Activated T-helper 2 cell treated with anti-CD3 and anti-CD28 coated beads, Interferon-gamma antibody, Interleukin-2, Interleukin-4, amounts not matched to agents 10 μg/mL and 5 μg/mL and 100 μg/mL, durations not matched to agents 14 hours and 24 hours and 36 hours (primary cell): Measurements from ENCODE around the gene RHOD. TPM values are rescaled to one million over a fixed set of nuclear protein-coding genes. Genes with fewer than 3 reads are reported as not detected.

Source experiments
- DNase-seq: peaks from one replicate; pipeline ENCODE4 v3.0.0; 2021; ENCODE audit warnings: low spot score
- H3K27ac Mint-ChIP-seq: one replicate; pipeline ENCODE4 v1.8.0; 2021; ENCODE audit warnings: mixed read lengths
- H3K27me3 Mint-ChIP-seq: one replicate; pipeline ENCODE4 v1.8.0; 2021; ENCODE audit warnings: low read depth, mixed read lengths
- H3K36me3 Mint-ChIP-seq: one replicate; pipeline ENCODE4 v1.8.0; 2021; ENCODE audit warnings: low read depth, mixed read lengths
- H3K4me1 Mint-ChIP-seq: one replicate; pipeline ENCODE4 v1.8.0; 2021; ENCODE audit warnings: low read depth, mixed read lengths
- H3K4me3 Mint-ChIP-seq: one replicate; pipeline ENCODE4 v1.8.0; 2021; ENCODE audit warnings: low read depth, mild to moderate bottlenecking, moderate library complexity, mixed read lengths
- H3K9me3 Mint-ChIP-seq: one replicate; pipeline ENCODE4 v1.8.0; 2021; ENCODE audit warnings: mixed read lengths
- intact Hi-C: fragments of 100-400 bp; cut with micrococcal nuclease; formaldehyde crosslinking; loops from one replicate; pipeline ENCODE4 v1.15.1; 2023
- total RNA-seq: library from RNA; stranded (reverse); gene quantifications from 2 replicates; pipeline ENCODE4 v1.2.3, GENCODE V29; 2022

RHOD gene
- 0.30 and 0.39 TPM in 2 replicates for total RNA-seq

- Mint-ChIP-seq H3K27me3 (peaks cover 10% of the 10 kb centered on the region), H3K36me3 (no peaks in the 10 kb centered on the region), H3K4me1 (peaks cover 11% of the 10 kb centered on the region), H3K4me3 (peak within 1 kb of the TSS; percentile 68), H3K27ac (no peak within 1 kb of the TSS), H3K9me3 (no peaks in the 10 kb centered on the region)
- intact Hi-C loops: no loop called here
- peak; percentile 12 for DNase-seq
Observed at GRCh38 chr11:67056267-67057204, at the start of gene RHOD. TSS of gene RHOD (plus strand) at chr11:67056847. CDS start at chr11:67056903, 56 bp downstream.

GRCh38 chr11:67007126-67007525 is 49.5 kb upstream of the RHOD start:
- Mint-ChIP-seq H3K4me1 (peaks cover 4% of the 10 kb centered on the region), H3K4me3 (no peak overlapping the region), H3K27me3 (no peaks in the 10 kb centered on the region), H3K36me3 (no peaks in the 10 kb centered on the region), H3K9me3 (no peaks in the 10 kb centered on the region), H3K27ac (no peak overlapping the region)
- no peak for DNase-seq
- intact Hi-C loops: no loop called here

GRCh38 chr11:67010296-67010905 is 46.2 kb upstream of the RHOD start:
- no peak for DNase-seq
- H3K9me3 Mint-ChIP-seq: no peaks in the 10 kb centered on the region
- H3K36me3 Mint-ChIP-seq: no peaks in the 10 kb centered on the region
- H3K4me3 Mint-ChIP-seq: no peak overlapping the region
- H3K27ac Mint-ChIP-seq: no peak overlapping the region
- intact Hi-C loops: no loop called here
- peaks cover 4% of the 10 kb centered on the region for H3K4me1 Mint-ChIP-seq
- H3K27me3 Mint-ChIP-seq: peaks cover 3% of the 10 kb centered on the region

GRCh38 chr11:67013511-67014045 is 43.1 kb upstream of the RHOD start:
- no peak for DNase-seq
- no peaks in the 10 kb centered on the region for H3K4me1 Mint-ChIP-seq
- intact Hi-C loops: no loop called here
- no peak overlapping the region for H3K27ac Mint-ChIP-seq
- H3K4me3 Mint-ChIP-seq: no peak overlapping the region
- no peaks in the 10 kb centered on the region for H3K36me3 Mint-ChIP-seq
- no peaks in the 10 kb centered on the region for H3K9me3 Mint-ChIP-seq
- peaks cover 7% of the 10 kb centered on the region for H3K27me3 Mint-ChIP-seq

- no peak for DNase-seq
- no peaks in the 10 kb centered on the region for H3K9me3 Mint-ChIP-seq
- H3K27me3 Mint-ChIP-seq: peaks cover 8% of the 10 kb centered on the region
- no peaks in the 10 kb centered on the region for H3K4me1 Mint-ChIP-seq
- no peaks in the 10 kb centered on the region for H3K36me3 Mint-ChIP-seq
- intact Hi-C loops: no loop called here
- no peak overlapping the region for H3K27ac Mint-ChIP-seq
- no peak overlapping the region for H3K4me3 Mint-ChIP-seq
Observed at GRCh38 chr11:67014343-67014742, 42.3 kb upstream of the RHOD start.

GRCh38 chr11:67015048-67015447 is 41.6 kb upstream of the RHOD start:
- H3K4me1 Mint-ChIP-seq: no peaks in the 10 kb centered on the region
- H3K9me3 Mint-ChIP-seq: no peaks in the 10 kb centered on the region
- H3K27me3 Mint-ChIP-seq: peaks cover 11% of the 10 kb centered on the region
- H3K4me3 Mint-ChIP-seq: no peak overlapping the region
- DNase-seq: no peak
- no peak overlapping the region for H3K27ac Mint-ChIP-seq
- intact Hi-C loops: no loop called here
- H3K36me3 Mint-ChIP-seq: no peaks in the 10 kb centered on the region

- Mint-ChIP-seq H3K4me3 (no peak overlapping the region), H3K4me1 (no peaks in the 10 kb centered on the region)
- intact Hi-C loops: no loop called here
Observed at GRCh38 chr11:67016550-67016949, 40.1 kb upstream of the RHOD start.

GRCh38 chr11:67020949-67021348 is 35.7 kb upstream of the RHOD start:
- no peaks in the 10 kb centered on the region for H3K36me3 Mint-ChIP-seq
- intact Hi-C loops: no loop called here
- H3K27me3 Mint-ChIP-seq: peaks cover 41% of the 10 kb centered on the region
- H3K9me3 Mint-ChIP-seq: no peaks in the 10 kb centered on the region
- DNase-seq: no peak
- H3K27ac Mint-ChIP-seq: no peak overlapping the region
- H3K4me1 Mint-ChIP-seq: peaks cover 15% of the 10 kb centered on the region
- H3K4me3 Mint-ChIP-seq: no peak overlapping the region

More at GRCh38 chr11:67016550-67016949, 40.1 kb upstream of the RHOD start:
- H3K36me3 Mint-ChIP-seq: no peaks in the 10 kb centered on the region
- no peak overlapping the region for H3K27ac Mint-ChIP-seq
- no peaks in the 10 kb centered on the region for H3K9me3 Mint-ChIP-seq
- DNase-seq: no peak
- peaks cover 19% of the 10 kb centered on the region for H3K27me3 Mint-ChIP-seq

GRCh38 chr11:67022341-67022933 is 34.2 kb upstream of the RHOD start:
- H3K27me3 Mint-ChIP-seq: peaks cover 56% of the 10 kb centered on the region
- H3K9me3 Mint-ChIP-seq: no peaks in the 10 kb centered on the region
- intact Hi-C loops: no loop called here
- peaks cover 15% of the 10 kb centered on the region for H3K4me1 Mint-ChIP-seq
- DNase-seq: no peak
- no peak overlapping the region for H3K27ac Mint-ChIP-seq
- H3K36me3 Mint-ChIP-seq: no peaks in the 10 kb centered on the region
- H3K4me3 Mint-ChIP-seq: peak overlapping the region; percentile 13

GRCh38 chr11:67022961-67023956 is 33.4 kb upstream of the RHOD start, which contains the start of gene SYT12:
TSS of gene SYT12 (plus strand) at chr11:67023134. CDS start at chr11:67030145, 7,011 bp downstream.
- H3K4me1 Mint-ChIP-seq: peaks cover 15% of the 10 kb centered on the region
- intact Hi-C loops: no loop called here
- no peak for DNase-seq
- H3K4me3 Mint-ChIP-seq: peak within 1 kb of the TSS; percentile 51
- H3K9me3 Mint-ChIP-seq: no peaks in the 10 kb centered on the region
- no peaks in the 10 kb centered on the region for H3K36me3 Mint-ChIP-seq
- no peak within 1 kb of the TSS for H3K27ac Mint-ChIP-seq
- H3K27me3 Mint-ChIP-seq: peaks cover 56% of the 10 kb centered on the region

GRCh38 chr11:67023957-67024353 is 32.7 kb upstream of the RHOD start:
- H3K9me3 Mint-ChIP-seq: no peaks in the 10 kb centered on the region
- H3K4me3 Mint-ChIP-seq: no peak overlapping the region
- intact Hi-C loops: no loop called here
- H3K27me3 Mint-ChIP-seq: peaks cover 56% of the 10 kb centered on the region
- H3K27ac Mint-ChIP-seq: no peak overlapping the region
- H3K36me3 Mint-ChIP-seq: no peaks in the 10 kb centered on the region
- H3K4me1 Mint-ChIP-seq: peaks cover 15% of the 10 kb centered on the region
- DNase-seq: no peak

GRCh38 chr11:67024410-67024809 is 32.2 kb upstream of the RHOD start:
- H3K4me1 Mint-ChIP-seq: peaks cover 15% of the 10 kb centered on the region
- DNase-seq: peak; percentile 43
- H3K4me3 Mint-ChIP-seq: no peak overlapping the region
- intact Hi-C loops: no loop called here
- H3K9me3 Mint-ChIP-seq: no peaks in the 10 kb centered on the region
- H3K36me3 Mint-ChIP-seq: no peaks in the 10 kb centered on the region
- H3K27ac Mint-ChIP-seq: no peak overlapping the region
- peaks cover 58% of the 10 kb centered on the region for H3K27me3 Mint-ChIP-seq
